ENCODE results near the gene RNU1-4.
"Not testable (repeated sequence)": the region's sequence is repeated elsewhere in the genome, so short reads cannot be mapped to it uniquely, and the experiment has no call there.

DNA sequence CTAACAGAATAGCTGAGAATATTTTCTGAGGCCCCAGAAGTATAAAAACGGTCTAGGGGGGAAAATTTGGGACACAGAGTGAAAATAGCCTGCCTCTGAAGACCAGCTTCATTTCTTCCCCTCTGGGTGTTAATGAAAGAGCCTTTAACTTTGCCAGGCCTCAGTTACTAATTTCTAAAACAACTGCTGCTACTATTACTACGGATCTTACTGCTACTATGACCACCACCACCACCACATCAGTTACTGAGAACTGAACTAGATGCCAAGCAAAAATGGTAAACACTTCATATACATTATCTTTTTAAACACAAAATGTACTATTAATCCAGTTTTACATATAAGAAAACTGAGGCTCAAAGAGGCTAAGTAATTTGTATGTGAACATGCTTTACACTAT lies 15.6 kb downstream of the RNU1-4 start:
- TF ChIP-seq POLR2A, EP300, POLR2AphosphoS5 (IDR thresholded peaks at IDR 0.05): not testable (repeated sequence)
- TF ChIP-seq, protein P1, sequence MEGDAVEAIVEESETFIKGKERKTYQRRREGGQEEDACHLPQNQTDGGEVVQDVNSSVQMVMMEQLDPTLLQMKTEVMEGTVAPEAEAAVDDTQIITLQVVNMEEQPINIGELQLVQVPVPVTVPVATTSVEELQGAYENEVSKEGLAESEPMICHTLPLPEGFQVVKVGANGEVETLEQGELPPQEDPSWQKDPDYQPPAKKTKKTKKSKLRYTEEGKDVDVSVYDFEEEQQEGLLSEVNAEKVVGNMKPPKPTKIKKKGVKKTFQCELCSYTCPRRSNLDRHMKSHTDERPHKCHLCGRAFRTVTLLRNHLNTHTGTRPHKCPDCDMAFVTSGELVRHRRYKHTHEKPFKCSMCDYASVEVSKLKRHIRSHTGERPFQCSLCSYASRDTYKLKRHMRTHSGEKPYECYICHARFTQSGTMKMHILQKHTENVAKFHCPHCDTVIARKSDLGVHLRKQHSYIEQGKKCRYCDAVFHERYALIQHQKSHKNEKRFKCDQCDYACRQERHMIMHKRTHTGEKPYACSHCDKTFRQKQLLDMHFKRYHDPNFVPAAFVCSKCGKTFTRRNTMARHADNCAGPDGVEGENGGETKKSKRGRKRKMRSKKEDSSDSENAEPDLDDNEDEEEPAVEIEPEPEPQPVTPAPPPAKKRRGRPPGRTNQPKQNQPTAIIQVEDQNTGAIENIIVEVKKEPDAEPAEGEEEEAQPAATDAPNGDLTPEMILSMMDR (IDR thresholded peaks at IDR 0.05): not testable (repeated sequence)
